ENCODE measurements around the gene SCAMP1.

- no peak for TF ChIP-seq ZNF138 (CRISPR knock-in tag; conservative IDR thresholded peaks at IDR 0.05)
- no peak for TF ChIP-seq NR2C2 (CRISPR knock-in tag; IDR thresholded peaks at IDR 0.05)
- no peak for TF ChIP-seq IRF2 (CRISPR knock-in tag; IDR thresholded peaks at IDR 0.05; ENCODE audit: borderline replicate concordance, low read depth)
- no peak for TF ChIP-seq CTCF (IDR thresholded peaks at IDR 0.05)
- TF ChIP-seq ZNF263 (CRISPR knock-in tag; IDR thresholded peaks at IDR 0.05; ENCODE audit: low read depth): no peak
- no peak for TF ChIP-seq E2F5 (CRISPR knock-in tag; IDR thresholded peaks at IDR 0.05)
These were observed 163.1 kb downstream of the SCAMP1 start for GRCh38 chr5:78523314-78524193.

Measured in WTC11 (cell line).